HG03521 (cell line): Measurements from ENCODE around the gene ARHGAP40.

ENCODE experiments used
- ATAC-seq: cut with Tn5 transposase; IDR thresholded peaks from one replicate; pipeline ENCODE4 v1.9.1; 2021; ENCODE audit warnings: mild to moderate bottlenecking, moderate library complexity; ENCODE audit not compliant: unreplicated experiment

The ARHGAP40 gene

DNA sequence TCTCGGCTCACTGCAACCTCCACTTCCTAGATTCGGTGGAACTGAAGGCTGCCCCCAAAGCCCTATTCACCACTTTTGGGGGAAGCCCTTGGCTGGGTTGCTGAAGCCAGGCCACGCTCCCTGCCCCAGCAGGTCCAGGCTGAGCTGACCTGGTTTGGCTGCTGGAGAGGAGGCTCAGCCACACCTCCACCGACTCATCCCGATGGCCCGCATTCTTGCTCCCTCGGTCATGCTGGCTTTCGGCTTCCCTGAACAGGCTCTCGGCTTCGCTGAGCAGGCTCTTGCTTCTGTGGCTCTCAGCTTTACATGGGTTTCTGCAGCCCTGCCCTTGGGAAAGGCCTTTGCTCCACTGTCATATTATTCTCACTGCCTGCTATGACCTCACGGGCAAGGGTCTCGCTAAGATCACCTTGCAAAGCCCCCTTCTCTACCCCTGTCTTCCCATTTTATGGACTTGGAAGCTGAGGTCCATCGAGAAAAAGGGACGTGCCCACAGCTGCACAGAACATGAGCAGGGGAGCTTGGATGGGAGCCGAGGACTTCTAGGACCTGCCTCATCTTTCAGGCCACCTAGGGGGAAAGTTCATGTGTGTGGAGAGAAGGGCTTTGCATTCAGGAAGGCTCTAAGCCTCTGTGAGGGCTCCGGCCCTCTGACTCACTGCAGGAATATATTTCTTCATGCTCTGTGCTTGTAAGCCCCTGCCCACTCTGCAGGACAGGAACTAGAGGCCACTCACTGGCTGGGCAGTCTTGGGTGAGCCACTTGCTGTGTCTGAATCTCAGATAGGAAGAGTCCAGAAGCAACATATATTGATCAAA, 15.6 kb downstream of the ARHGAP40 start:
- no peak for ATAC-seq

- ATAC-seq, result no peak
Observed at GRCh38 chr20:38617830-38618196, 16.2 kb downstream of the ARHGAP40 start.

- no peak for ATAC-seq
Observed at GRCh38 chr20:38620441-38620840, 18.8 kb downstream of the ARHGAP40 start.

DNA sequence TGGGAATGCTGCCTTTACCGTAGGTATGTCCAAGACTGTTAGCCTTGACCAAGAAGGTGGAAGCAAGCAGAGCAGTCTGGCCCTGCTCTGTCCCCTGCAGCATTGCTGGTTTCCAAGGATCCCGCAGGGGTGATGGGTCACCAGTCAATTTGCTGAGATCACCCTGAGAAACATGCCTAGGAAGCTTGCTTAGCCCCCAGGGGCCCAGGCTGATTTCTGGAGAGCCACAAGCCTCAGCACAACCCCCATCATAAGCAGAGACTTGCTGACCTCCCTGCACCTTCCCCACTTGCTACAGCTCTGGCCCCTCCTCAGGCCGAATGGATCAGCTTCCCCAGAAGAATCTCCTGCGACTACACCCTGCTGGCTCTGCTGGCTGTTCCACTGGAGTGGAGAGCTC, 21.5 kb downstream of the ARHGAP40 start:
- ATAC-seq, result no peak

- no peak for ATAC-seq
Observed at GRCh38 chr20:38624084-38624483, 22.5 kb downstream of the ARHGAP40 start.

- no peak for ATAC-seq
Observed at GRCh38 chr20:38625896-38626295, 24.3 kb downstream of the ARHGAP40 start.

- ATAC-seq, result no peak
Observed at GRCh38 chr20:38626921-38627659, 25.5 kb downstream of the ARHGAP40 start.

DNA sequence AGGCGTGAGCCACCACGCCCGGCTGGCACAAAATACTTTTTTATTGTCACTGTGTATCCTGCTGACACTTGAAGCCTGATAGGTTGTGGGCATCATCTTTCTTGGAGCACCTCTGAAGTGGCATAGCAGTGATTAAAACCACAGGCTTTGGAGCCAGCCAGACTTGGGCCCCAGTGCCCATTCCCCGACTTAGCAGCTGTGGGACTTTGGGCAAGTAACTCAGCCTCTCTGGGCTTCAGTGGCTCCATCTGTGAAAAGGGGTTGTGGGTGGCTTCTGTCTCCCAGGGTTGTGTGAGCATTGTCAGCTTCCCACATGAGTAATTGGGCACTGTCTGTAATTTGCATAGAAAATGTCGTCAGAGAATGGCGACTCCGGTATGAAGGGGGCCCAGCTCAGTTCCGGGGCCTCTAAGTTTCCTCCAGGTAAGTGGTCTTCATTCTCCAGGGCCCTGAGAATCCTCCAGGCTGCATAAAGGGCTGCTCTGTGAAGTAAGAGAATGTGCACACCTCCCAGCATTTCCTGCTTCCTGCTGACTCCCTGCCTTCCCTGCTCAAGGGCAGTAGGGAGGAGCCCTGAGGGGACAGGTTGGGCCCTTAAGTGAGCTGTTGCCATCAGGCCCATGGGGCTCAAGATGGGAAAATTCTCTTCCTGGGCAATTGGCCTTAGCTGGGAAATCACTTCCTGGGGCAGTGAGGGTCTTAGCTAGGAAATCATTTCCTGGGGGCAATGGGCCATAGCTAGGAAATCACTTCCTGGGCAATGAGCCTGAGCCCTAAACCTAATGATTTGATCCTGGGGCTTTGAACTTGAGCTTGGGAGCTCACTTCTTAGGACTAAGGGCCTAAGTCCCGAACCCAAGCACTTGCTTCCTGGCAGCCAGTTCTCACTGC, 27.2 kb downstream of the ARHGAP40 start:
- no peak for ATAC-seq

GRCh38 chr20:38629979-38630378, 28.4 kb downstream of the ARHGAP40 start:
- ATAC-seq, result no peak

- ATAC-seq, result no peak
Observed at GRCh38 chr20:38630727-38631126, 29.1 kb downstream of the ARHGAP40 start.

- ATAC-seq, result no peak
Observed at GRCh38 chr20:38631155-38632022, 29.8 kb downstream of the ARHGAP40 start.

GRCh38 chr20:38633577-38634093, 32.0 kb downstream of the ARHGAP40 start:
- no peak for ATAC-seq

DNA sequence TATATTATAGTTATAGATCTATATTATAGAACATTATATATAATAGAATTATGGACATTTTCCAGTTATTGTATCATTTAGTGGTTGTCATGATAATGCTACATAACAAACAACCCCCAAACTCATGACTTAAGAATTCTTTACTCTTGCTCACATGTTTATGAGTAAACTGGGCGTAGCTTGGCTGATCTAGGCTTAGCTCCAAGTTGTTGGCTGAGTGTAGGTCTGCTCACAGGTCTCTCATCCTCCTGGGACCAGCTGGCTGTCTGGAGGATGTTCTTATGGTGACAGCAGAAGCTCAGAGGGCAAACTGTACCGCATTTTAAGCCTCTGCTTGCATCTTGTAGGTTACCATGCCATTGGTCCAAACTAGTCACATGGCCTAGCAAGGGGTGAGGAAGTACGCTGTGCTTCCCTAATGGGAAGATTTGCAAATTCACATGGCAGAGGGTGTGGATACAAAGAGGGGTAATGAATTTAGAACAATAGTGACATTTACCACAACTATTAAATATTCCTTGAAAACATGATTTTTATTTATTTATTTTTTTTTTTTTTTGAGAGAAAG, 34.2 kb downstream of the ARHGAP40 start:
- ATAC-seq, result no peak

- no peak for ATAC-seq
Observed at GRCh38 chr20:38640521-38640920, 38.9 kb downstream of the ARHGAP40 start.

GRCh38 chr20:38642498-38642897, 40.9 kb downstream of the ARHGAP40 start:
- ATAC-seq, result no peak

DNA sequence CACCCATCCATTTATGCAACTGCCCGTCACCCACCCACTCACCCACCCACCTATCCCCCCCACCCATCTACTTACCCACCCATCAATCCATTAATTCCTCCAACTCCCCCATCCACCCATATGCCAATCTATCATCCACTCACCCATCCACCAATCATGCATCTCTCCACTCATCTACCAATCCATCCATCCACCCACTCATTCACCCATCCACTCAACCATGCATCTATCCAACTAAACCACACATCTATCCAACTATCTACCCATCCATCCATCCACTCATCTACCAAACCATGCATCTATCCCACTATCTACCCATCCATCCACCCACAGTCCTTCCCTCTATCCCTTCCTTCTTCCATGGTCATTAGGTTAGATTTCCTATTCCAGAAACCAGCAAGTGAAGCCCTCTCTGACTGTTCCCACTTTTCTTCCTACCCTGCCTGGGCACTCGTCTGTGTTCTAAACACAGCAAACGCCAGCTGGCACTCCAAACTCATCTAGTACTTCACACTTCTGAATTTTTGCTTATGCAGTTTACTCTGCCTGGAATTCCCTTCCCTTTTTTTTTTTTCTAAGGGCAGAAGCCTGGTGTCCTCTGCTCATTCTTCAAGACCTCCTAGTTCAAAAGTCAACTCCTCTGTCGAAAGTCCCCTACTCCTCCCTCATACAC, 43.1 kb downstream of the ARHGAP40 start:
- no peak for ATAC-seq

DNA sequence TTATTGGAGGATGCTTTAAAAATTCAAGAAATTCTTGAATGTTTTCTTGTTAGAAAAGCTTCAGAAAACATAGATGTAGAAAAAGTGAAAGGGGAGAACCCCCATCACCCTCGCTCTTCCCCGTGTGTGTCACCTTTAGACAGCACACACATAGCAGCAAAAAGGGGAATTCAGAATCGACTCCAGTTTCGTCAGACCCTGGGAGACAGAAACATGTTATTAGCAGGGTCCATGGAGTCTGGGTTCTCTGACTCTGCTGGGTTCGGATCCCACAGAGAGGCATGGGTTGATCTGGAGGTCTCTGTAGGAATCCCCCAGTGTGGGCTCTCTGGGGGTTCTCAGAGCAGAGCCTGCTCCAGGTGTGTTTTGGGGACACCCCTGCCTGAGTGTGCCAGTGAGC, 43.7 kb downstream of the ARHGAP40 start:
- no peak for ATAC-seq

GRCh38 chr20:38645980-38646858, 44.6 kb downstream of the ARHGAP40 start:
- ATAC-seq, result peak; percentile 82
